HG02943 (cell line): ENCODE results near the gene SMCHD1.
A peak's percentile ranks its signal among the peaks of the same experiment; 100 is the strongest.

Experiments
- ATAC-seq: cut with Tn5 transposase; IDR thresholded peaks from one replicate; pipeline ENCODE4 v1.9.1; 2021; ENCODE audit warnings: mild to moderate bottlenecking, low read depth, moderate library complexity; ENCODE audit not compliant: unreplicated experiment

The SMCHD1 gene

GRCh38 chr18:2655178-2655953 is at the start of gene SMCHD1:
Gene SMCHD1 (plus strand): TSS chr18:2655726. CDS start chr18:2656076, 350 bp downstream.
- peak; percentile 54 for ATAC-seq

- no peak for ATAC-seq
Observed at GRCh38 chr18:2606335-2606734, 49.2 kb upstream of the SMCHD1 start.

- no peak for ATAC-seq
Observed at GRCh38 chr18:2609604-2610003, 45.9 kb upstream of the SMCHD1 start.

GRCh38 chr18:2610549-2610948 is 45.0 kb upstream of the SMCHD1 start:
- ATAC-seq: no peak

GRCh38 chr18:2612996-2613395 is 42.5 kb upstream of the SMCHD1 start:
- ATAC-seq: no peak

- no peak for ATAC-seq
Observed at GRCh38 chr18:2617401-2617998, 38.0 kb upstream of the SMCHD1 start.

- no peak for ATAC-seq
Observed at GRCh38 chr18:2618009-2618408, 37.5 kb upstream of the SMCHD1 start.

- no peak for ATAC-seq
Observed at GRCh38 chr18:2625217-2625616, 30.3 kb upstream of the SMCHD1 start.

GRCh38 chr18:2627821-2628276 is 27.7 kb upstream of the SMCHD1 start:
- no peak for ATAC-seq

- ATAC-seq: no peak
Observed at GRCh38 chr18:2629003-2629402, 26.5 kb upstream of the SMCHD1 start.

GRCh38 chr18:2635586-2635985 is 19.9 kb upstream of the SMCHD1 start:
- ATAC-seq: no peak

- ATAC-seq: no peak
Observed at GRCh38 chr18:2636126-2636631, 19.3 kb upstream of the SMCHD1 start.

GRCh38 chr18:2641638-2642037 is 13.9 kb upstream of the SMCHD1 start:
- ATAC-seq: peak; percentile 64

GRCh38 chr18:2642771-2643170 is 12.8 kb upstream of the SMCHD1 start:
- ATAC-seq: no peak

GRCh38 chr18:2644535-2644934 is 11.0 kb upstream of the SMCHD1 start:
- no peak for ATAC-seq

GRCh38 chr18:2651981-2652380 is 3.5 kb upstream of the SMCHD1 start:
- no peak for ATAC-seq

GRCh38 chr18:2653467-2653866 is 2.1 kb upstream of the SMCHD1 start:
- no peak for ATAC-seq

- no peak for ATAC-seq
Observed at GRCh38 chr18:2654169-2654927, 1.2 kb upstream of the SMCHD1 start.

GRCh38 chr18:2654928-2655177 is 673 bp upstream of the SMCHD1 start:
- peak; percentile 41 for ATAC-seq

- ATAC-seq: peak; percentile 30
Observed at GRCh38 chr18:2655954-2656236, 369 bp downstream of the SMCHD1 start.

- peak; percentile 8 for ATAC-seq
Observed at GRCh38 chr18:2656237-2656980, 883 bp downstream of the SMCHD1 start.
